Measurements from ENCODE around the gene CACNB2. TPM values are rescaled to one million over a fixed set of nuclear protein-coding genes. Genes with fewer than 3 reads are reported as not detected.
"Not testable (repeated sequence)": the region's sequence is repeated elsewhere in the genome, so short reads cannot be mapped to it uniquely, and the experiment has no call there.

Gene CACNB2
- total RNA-seq, 1 donor from 2014 or later, result 0.13 TPM

GRCh38 chr10:18194634-18195033 lies 54.4 kb downstream of the CACNB2 start:
- Mint-ChIP-seq H3K36me3 (ENCODE audit: low read depth) (no peaks in the 10 kb centered on the region), H3K27me3 (ENCODE audit: insufficient read depth) (no peaks in the 10 kb centered on the region), H3K27ac (no peak overlapping the region), H3K4me3 (no peak overlapping the region), H3K9me3 (no peaks in the 10 kb centered on the region), H3K4me1 (ENCODE audit: low read depth) (no peaks in the 10 kb centered on the region)
- intact Hi-C loops (cut with micrococcal nuclease), result no loop called here
- no peak for DNase-seq (ENCODE audit: low spot score)

- no peaks in the 10 kb centered on the region for H3K27me3 Mint-ChIP-seq (ENCODE audit: insufficient read depth)
- no peak overlapping the region for H3K4me3 Mint-ChIP-seq
- no peak for DNase-seq (ENCODE audit: low spot score)
- H3K4me1 Mint-ChIP-seq (ENCODE audit: low read depth), result no peaks in the 10 kb centered on the region
- no peaks in the 10 kb centered on the region for H3K9me3 Mint-ChIP-seq
- H3K36me3 Mint-ChIP-seq (ENCODE audit: low read depth), result no peaks in the 10 kb centered on the region
- intact Hi-C loops (cut with micrococcal nuclease), result no loop called here
- no peak overlapping the region for H3K27ac Mint-ChIP-seq
Measured at GRCh38 chr10:18195060-18195799, 55.0 kb downstream of the CACNB2 start.

GRCh38 chr10:18196806-18197550 lies 56.8 kb downstream of the CACNB2 start:
- DNase-seq (ENCODE audit: low spot score), result no peak
- no peaks in the 10 kb centered on the region for H3K4me1 Mint-ChIP-seq (ENCODE audit: low read depth)
- no peaks in the 10 kb centered on the region for H3K27me3 Mint-ChIP-seq (ENCODE audit: insufficient read depth)
- H3K4me3 Mint-ChIP-seq, result no peak overlapping the region
- H3K9me3 Mint-ChIP-seq, result no peaks in the 10 kb centered on the region
- intact Hi-C loops (cut with micrococcal nuclease), result no loop called here
- no peak overlapping the region for H3K27ac Mint-ChIP-seq
- no peaks in the 10 kb centered on the region for H3K36me3 Mint-ChIP-seq (ENCODE audit: low read depth)

GRCh38 chr10:18197706-18198105 lies 57.5 kb downstream of the CACNB2 start:
- Mint-ChIP-seq H3K36me3 (ENCODE audit: low read depth) (no peaks in the 10 kb centered on the region), H3K4me3 (no peak overlapping the region), H3K4me1 (ENCODE audit: low read depth) (no peaks in the 10 kb centered on the region), H3K27ac (no peak overlapping the region), H3K9me3 (no peaks in the 10 kb centered on the region), H3K27me3 (ENCODE audit: insufficient read depth) (no peaks in the 10 kb centered on the region)
- intact Hi-C loops (cut with micrococcal nuclease), result no loop called here
- no peak for DNase-seq (ENCODE audit: low spot score)

- H3K27ac Mint-ChIP-seq, result no peak overlapping the region
- no peaks in the 10 kb centered on the region for H3K36me3 Mint-ChIP-seq (ENCODE audit: low read depth)
- H3K4me3 Mint-ChIP-seq, result no peak overlapping the region
- intact Hi-C loops (cut with micrococcal nuclease), result no loop called here
- H3K9me3 Mint-ChIP-seq, result no peaks in the 10 kb centered on the region
- no peak for DNase-seq (ENCODE audit: low spot score)
- no peaks in the 10 kb centered on the region for H3K4me1 Mint-ChIP-seq (ENCODE audit: low read depth)
- peaks cover 6% of the 10 kb centered on the region for H3K27me3 Mint-ChIP-seq (ENCODE audit: insufficient read depth)
Measured at GRCh38 chr10:18201877-18202276, 61.7 kb downstream of the CACNB2 start.

- peaks cover 6% of the 10 kb centered on the region for H3K27me3 Mint-ChIP-seq (ENCODE audit: insufficient read depth)
Measured at GRCh38 chr10:18202680-18203460, 62.6 kb downstream of the CACNB2 start.

GRCh38 chr10:18203471-18203870 lies 63.2 kb downstream of the CACNB2 start:
- no peaks in the 10 kb centered on the region for H3K9me3 Mint-ChIP-seq
- H3K27me3 Mint-ChIP-seq (ENCODE audit: insufficient read depth), result peaks cover 6% of the 10 kb centered on the region
- H3K27ac Mint-ChIP-seq, result no peak overlapping the region
- intact Hi-C loops (cut with micrococcal nuclease), result no loop called here
- no peaks in the 10 kb centered on the region for H3K36me3 Mint-ChIP-seq (ENCODE audit: low read depth)
- H3K4me3 Mint-ChIP-seq, result no peak overlapping the region
- no peak for DNase-seq (ENCODE audit: low spot score)
- no peaks in the 10 kb centered on the region for H3K4me1 Mint-ChIP-seq (ENCODE audit: low read depth)

More at GRCh38 chr10:18202680-18203460, 62.6 kb downstream of the CACNB2 start:
- H3K27ac Mint-ChIP-seq, result no peak overlapping the region
- no peaks in the 10 kb centered on the region for H3K9me3 Mint-ChIP-seq
- H3K4me3 Mint-ChIP-seq, result no peak overlapping the region
- H3K4me1 Mint-ChIP-seq (ENCODE audit: low read depth), result no peaks in the 10 kb centered on the region
- DNase-seq (ENCODE audit: low spot score), result no peak
- intact Hi-C loops (cut with micrococcal nuclease), result no loop called here
- no peaks in the 10 kb centered on the region for H3K36me3 Mint-ChIP-seq (ENCODE audit: low read depth)

GRCh38 chr10:18204039-18204835 lies 64.0 kb downstream of the CACNB2 start:
- Mint-ChIP-seq H3K36me3 (ENCODE audit: low read depth) (no peaks in the 10 kb centered on the region), H3K9me3 (no peaks in the 10 kb centered on the region), H3K4me3 (no peak overlapping the region), H3K27ac (no peak overlapping the region), H3K4me1 (ENCODE audit: low read depth) (no peaks in the 10 kb centered on the region), H3K27me3 (ENCODE audit: insufficient read depth) (peaks cover 6% of the 10 kb centered on the region)
- intact Hi-C loops (cut with micrococcal nuclease), result no loop called here
- DNase-seq (ENCODE audit: low spot score), result no peak

GRCh38 chr10:18205098-18205834 lies 65.0 kb downstream of the CACNB2 start:
- no peak for DNase-seq (ENCODE audit: low spot score)
- Mint-ChIP-seq H3K4me3 (no peak overlapping the region), H3K9me3 (no peaks in the 10 kb centered on the region), H3K27me3 (ENCODE audit: insufficient read depth) (peaks cover 6% of the 10 kb centered on the region), H3K27ac (no peak overlapping the region), H3K36me3 (ENCODE audit: low read depth) (no peaks in the 10 kb centered on the region), H3K4me1 (ENCODE audit: low read depth) (no peaks in the 10 kb centered on the region)
- intact Hi-C loops (cut with micrococcal nuclease), result no loop called here

- intact Hi-C loops (cut with micrococcal nuclease); DNase-seq (ENCODE audit: low spot score); H3K9me3 Mint-ChIP-seq; H3K36me3 Mint-ChIP-seq (ENCODE audit: low read depth); H3K4me3 Mint-ChIP-seq; H3K4me1 Mint-ChIP-seq (ENCODE audit: low read depth); H3K27ac Mint-ChIP-seq; H3K27me3 Mint-ChIP-seq (ENCODE audit: insufficient read depth): not testable (repeated sequence)
Measured at GRCh38 chr10:18208186-18208585, 68.0 kb downstream of the CACNB2 start.

- intact Hi-C loops (cut with micrococcal nuclease), result no loop called here
- peaks cover 6% of the 10 kb centered on the region for H3K27me3 Mint-ChIP-seq (ENCODE audit: insufficient read depth)
- no peak overlapping the region for H3K27ac Mint-ChIP-seq
- no peaks in the 10 kb centered on the region for H3K36me3 Mint-ChIP-seq (ENCODE audit: low read depth)
- H3K4me1 Mint-ChIP-seq (ENCODE audit: low read depth), result no peaks in the 10 kb centered on the region
- H3K4me3 Mint-ChIP-seq, result no peak overlapping the region
- DNase-seq (ENCODE audit: low spot score), result no peak
- H3K9me3 Mint-ChIP-seq, result no peaks in the 10 kb centered on the region
Measured at GRCh38 chr10:18209241-18209640, 69.0 kb downstream of the CACNB2 start.

- Mint-ChIP-seq H3K4me1 (ENCODE audit: low read depth) (no peaks in the 10 kb centered on the region), H3K27me3 (ENCODE audit: insufficient read depth) (no peaks in the 10 kb centered on the region), H3K36me3 (ENCODE audit: low read depth) (no peaks in the 10 kb centered on the region), H3K4me3 (no peak overlapping the region), H3K9me3 (no peaks in the 10 kb centered on the region), H3K27ac (no peak overlapping the region)
- DNase-seq (ENCODE audit: low spot score), result no peak
- intact Hi-C loops (cut with micrococcal nuclease), result loop anchor here (10.0 kb wide), 1 partner anchor 306 kb away; no protein-coding TSS in a partner anchor
Measured at GRCh38 chr10:18210711-18211110, 70.5 kb downstream of the CACNB2 start.
